ENCODE data around the gene CRABP2. TPM values are rescaled to one million over a fixed set of nuclear protein-coding genes. Genes with fewer than 3 reads are reported as not detected.

The CRABP2 gene
- total RNA-seq, 2 experiments from 2014 or later = 3.2 to 4.2 TPM

DNA sequence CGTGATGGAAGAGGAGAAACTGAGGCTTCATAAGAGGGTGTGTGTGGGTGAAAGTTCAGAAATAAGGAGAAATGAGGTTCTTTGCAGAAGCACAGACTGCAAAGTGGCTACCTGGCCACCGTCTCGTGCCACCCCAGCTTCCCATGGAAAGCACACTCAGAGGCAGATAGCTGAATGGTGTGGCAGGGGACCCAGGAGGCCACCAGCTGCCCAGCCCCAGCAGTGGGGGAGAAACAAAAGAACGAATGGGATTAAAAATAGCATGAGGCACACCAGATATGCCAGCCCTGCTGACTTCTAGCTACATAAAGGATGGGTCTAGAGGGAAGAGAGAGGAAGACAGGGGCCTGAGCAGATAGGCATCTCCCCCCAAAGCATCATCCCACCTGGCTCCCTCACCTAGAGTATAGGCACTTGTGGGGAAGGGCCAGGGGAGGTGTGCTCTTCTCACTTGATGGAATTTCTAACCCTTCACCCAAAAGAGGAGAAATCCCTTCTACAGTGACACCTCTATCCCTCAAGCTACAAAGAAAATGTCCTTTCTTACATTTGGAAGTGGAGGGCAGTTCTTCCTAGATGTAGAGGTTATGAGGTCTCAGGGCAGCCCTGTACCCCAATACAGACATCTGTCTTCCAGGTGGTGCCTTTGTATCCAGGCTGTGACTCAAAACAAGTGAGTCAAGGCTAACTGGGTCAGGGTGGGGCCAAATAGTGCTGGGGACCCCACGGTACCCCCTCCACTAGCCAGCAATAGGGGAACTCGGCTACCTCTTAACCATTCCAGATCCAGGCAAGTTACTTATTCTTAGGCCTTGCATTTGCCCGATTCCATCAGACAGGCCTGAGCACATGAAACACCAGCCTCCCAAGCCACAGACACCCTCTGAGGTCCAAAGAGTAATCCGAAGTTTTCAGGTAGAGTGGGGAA, 42.6 kb upstream of the CRABP2 start:
- intact Hi-C loops (cut with DNase I, micrococcal nuclease) = loop anchor here in 1 of 2 experiments (10.0 kb wide), 1 partner anchor 533 kb away; the partner anchor contains the start of gene PMF1
- H3K27me3 ChIP-seq (ENCODE audit: control insufficient read depth in 1 of 2, insufficient read depth in 2 of 2, low read length in 2 of 2) = no peaks in the 10 kb centered on the region
- no peaks in the 10 kb centered on the region for H3K27me3 Mint-ChIP-seq
- H3K36me3 ChIP-seq (ENCODE audit: insufficient read depth, low read length) = peaks cover 20% of the 10 kb centered on the region
- H3K4me1 Mint-ChIP-seq (ENCODE audit: low read depth) = peaks cover 68% of the 10 kb centered on the region
- H3K9me3 Mint-ChIP-seq = no peaks in the 10 kb centered on the region
- peaks cover 48% of the 10 kb centered on the region for H3K36me3 Mint-ChIP-seq (ENCODE audit: low read depth)
- ChIA-PET POLR2A (interaction anchor here (0.9 to 1.8 kb wide), 3 partner anchors 8 to 20 kb away, joined by 3 to 13 read pairs (median 8); partner anchors contain the start of genes ISG20L2, METTL25B and PRCC), CTCF (interaction anchor here (1.5 to 1.7 kb wide), 2 partner anchors 19 to 22 kb away, joined by 4 to 7 read pairs; partner anchors contain the start of gene PRCC)
- TF ChIP-seq CTCF (IDR thresholded peaks at IDR 0.05) = no peak
- peaks cover 65% of the 10 kb centered on the region for H3K4me1 ChIP-seq (ENCODE audit: insufficient read depth, low read length)
- H3K9me3 ChIP-seq (ENCODE audit: control insufficient read depth in 1 of 2, insufficient read depth in 1 of 2, low read length in 2 of 2) = peaks cover 0 to 3% of the 10 kb centered on the region in 2 experiments
- H3K4me3 Mint-ChIP-seq = peak overlapping the region; percentile 96
- peak overlapping the region; percentile 97 for H3K4me3 ChIP-seq (ENCODE audit: low read length)
- H3K27ac ChIP-seq (ENCODE audit: low read depth in 1 of 2, low read length in 2 of 2) = peak overlapping the region; percentile 70 to 80
- H3K27ac Mint-ChIP-seq = peak overlapping the region; percentile 85
- no peak for ATAC-seq (ENCODE audit: poor library complexity)
- DNase-seq = peak in 3 of 14 experiments; percentile 37 to 53 (median 38)

DNA sequence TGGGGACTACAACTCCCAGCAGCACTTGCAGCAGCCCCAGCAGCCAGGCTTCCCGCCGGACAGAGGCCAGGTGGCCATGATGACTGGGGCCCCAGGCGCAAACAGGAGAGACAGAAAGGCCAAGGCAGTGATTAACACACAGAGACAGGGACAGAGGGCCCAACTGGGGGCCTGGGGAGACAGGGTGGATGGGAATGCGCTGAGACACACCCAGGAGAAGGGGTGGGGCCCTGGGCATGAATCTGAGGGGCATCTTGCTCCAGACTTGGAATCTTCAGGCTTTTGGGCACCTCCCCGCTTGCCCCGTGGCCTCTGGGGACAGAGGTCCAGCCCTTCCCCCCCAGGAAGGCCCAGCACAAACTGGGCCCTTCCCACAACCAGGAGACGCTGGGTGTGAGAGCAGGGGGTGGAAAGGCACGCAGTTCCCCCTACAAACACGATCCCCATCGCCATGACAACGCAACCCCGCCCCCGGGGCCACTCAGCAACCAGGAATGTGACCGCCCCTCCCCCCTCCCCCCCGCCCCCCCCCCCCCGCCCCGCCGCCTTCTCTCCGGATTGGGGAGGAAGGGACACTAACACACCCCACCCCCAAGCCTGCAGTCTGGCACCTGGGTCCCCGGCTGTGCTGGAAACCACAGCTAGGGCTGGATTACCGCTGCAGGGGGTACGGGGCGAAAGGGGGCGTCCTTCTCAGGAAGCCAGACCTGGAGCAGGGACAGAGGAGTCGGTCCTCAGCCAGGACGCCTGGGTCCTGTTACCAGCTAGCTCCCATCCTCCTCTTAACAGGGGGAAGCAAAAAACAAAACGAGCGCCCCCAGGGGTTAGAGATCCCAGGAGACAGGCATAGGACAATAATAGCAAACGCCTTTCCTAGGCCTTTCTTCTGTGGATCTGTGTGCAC, 41.6 kb upstream of the CRABP2 start:
- ATAC-seq (ENCODE audit: poor library complexity) = no peak
- H3K4me1 ChIP-seq (ENCODE audit: insufficient read depth, low read length) = peaks cover 61% of the 10 kb centered on the region

More for the DNA sequence above, 41.6 kb upstream of the CRABP2 start:
- intact Hi-C loops (cut with DNase I, micrococcal nuclease) = loop anchor here in 1 of 2 experiments (10.0 kb wide), 1 partner anchor 532 kb away; the partner anchor contains the start of gene PMF1
- peaks cover 61% of the 10 kb centered on the region for H3K4me1 Mint-ChIP-seq (ENCODE audit: low read depth)
- H3K4me3 Mint-ChIP-seq = peak overlapping the region; percentile 96
- peak overlapping the region; percentile 73 to 90 for H3K27ac ChIP-seq (ENCODE audit: low read depth in 1 of 2, low read length in 2 of 2)
- TF ChIP-seq CTCF (IDR thresholded peaks at IDR 0.05) = no peak
- H3K9me3 Mint-ChIP-seq = no peaks in the 10 kb centered on the region
- H3K4me3 ChIP-seq (ENCODE audit: low read length) = peak overlapping the region; percentile 97
- peak overlapping the region; percentile 85 for H3K27ac Mint-ChIP-seq
- H3K9me3 ChIP-seq (ENCODE audit: control insufficient read depth in 1 of 2, insufficient read depth in 1 of 2, low read length in 2 of 2) = peaks cover 0 to 3% of the 10 kb centered on the region in 2 experiments
- no peaks in the 10 kb centered on the region for H3K27me3 ChIP-seq (ENCODE audit: control insufficient read depth in 1 of 2, insufficient read depth in 2 of 2, low read length in 2 of 2)
- ChIA-PET POLR2A (interaction anchor here (0.9 to 1.8 kb wide), 4 partner anchors 9 to 20 kb away, joined by 3 to 13 read pairs (median 6); partner anchors contain the start of genes ISG20L2, METTL25B and PRCC), CTCF (interaction anchor here (1.5 to 1.7 kb wide), 2 partner anchors 20 to 21 kb away, joined by 4 to 7 read pairs; partner anchors contain the start of gene PRCC)
- H3K27me3 Mint-ChIP-seq = no peaks in the 10 kb centered on the region
- DNase-seq = peak; percentile 19 to 84 (median 55)
- peaks cover 55% of the 10 kb centered on the region for H3K36me3 Mint-ChIP-seq (ENCODE audit: low read depth)
- H3K36me3 ChIP-seq (ENCODE audit: insufficient read depth, low read length) = peaks cover 31% of the 10 kb centered on the region
